ENCODE data around the gene AAK1.

The AAK1 gene

GRCh38 chr2:69549421-69549820, 94.1 kb downstream of the AAK1 start:
- FAIRE-seq (no peak), DNase-seq (ENCODE audit: insufficient read length, low spot score) (peak; percentile 31)

- no peak for FAIRE-seq
- DNase-seq (ENCODE audit: insufficient read length, low spot score) = no peak
Observed at GRCh38 chr2:69547984-69548715, 95.4 kb downstream of the AAK1 start.

GRCh38 chr2:69546646-69547045, 96.9 kb downstream of the AAK1 start:
- no peak for FAIRE-seq
- DNase-seq (ENCODE audit: insufficient read length, low spot score) = no peak

- no peak for FAIRE-seq
Observed at GRCh38 chr2:69545477-69545932, 98.0 kb downstream of the AAK1 start.

GRCh38 chr2:69544951-69545350, 98.6 kb downstream of the AAK1 start:
- DNase-seq (ENCODE audit: insufficient read length, low spot score) (no peak), FAIRE-seq (no peak)

More at GRCh38 chr2:69545477-69545932, 98.0 kb downstream of the AAK1 start:
- no peak for DNase-seq (ENCODE audit: insufficient read length, low spot score)

GRCh38 chr2:69539549-69539908, 104.0 kb downstream of the AAK1 start:
- no peak for FAIRE-seq
- no peak for DNase-seq (ENCODE audit: insufficient read length, low spot score)

GRCh38 chr2:69538872-69539548, 104.5 kb downstream of the AAK1 start:
- DNase-seq (ENCODE audit: insufficient read length, low spot score) (peak; percentile 36), FAIRE-seq (no peak)

- DNase-seq (ENCODE audit: insufficient read length, low spot score) = no peak
- FAIRE-seq = no peak
Observed at GRCh38 chr2:69538249-69538648, 105.3 kb downstream of the AAK1 start.

- DNase-seq (ENCODE audit: insufficient read length, low spot score) (no peak), FAIRE-seq (no peak)
Observed at GRCh38 chr2:69535817-69536241, 107.7 kb downstream of the AAK1 start.

- FAIRE-seq (no peak), DNase-seq (ENCODE audit: insufficient read length, low spot score) (no peak)
Observed at GRCh38 chr2:69531186-69531585, 112.4 kb downstream of the AAK1 start.

GRCh38 chr2:69529480-69529879, 114.1 kb downstream of the AAK1 start:
- FAIRE-seq = no peak
- DNase-seq (ENCODE audit: insufficient read length, low spot score) = no peak

GRCh38 chr2:69525261-69525660, 118.3 kb downstream of the AAK1 start:
- DNase-seq (ENCODE audit: insufficient read length, low spot score) (no peak), FAIRE-seq (no peak)

- FAIRE-seq (no peak), DNase-seq (ENCODE audit: insufficient read length, low spot score) (no peak)
Observed at GRCh38 chr2:69524799-69525198, 118.7 kb downstream of the AAK1 start.

- FAIRE-seq = no peak
Observed at GRCh38 chr2:69521747-69522146, 121.8 kb downstream of the AAK1 start.

GRCh38 chr2:69518841-69519240, 124.7 kb downstream of the AAK1 start:
- DNase-seq (ENCODE audit: insufficient read length, low spot score) = no peak
- no peak for FAIRE-seq

More at GRCh38 chr2:69521747-69522146, 121.8 kb downstream of the AAK1 start:
- no peak for DNase-seq (ENCODE audit: insufficient read length, low spot score)

GRCh38 chr2:69517410-69517809, 126.1 kb downstream of the AAK1 start:
- no peak for FAIRE-seq
- no peak for DNase-seq (ENCODE audit: insufficient read length, low spot score)

GRCh38 chr2:69514819-69515218, 128.7 kb downstream of the AAK1 start:
- FAIRE-seq = no peak
- no peak for DNase-seq (ENCODE audit: insufficient read length, low spot score)

- no peak for DNase-seq (ENCODE audit: insufficient read length, low spot score)
- no peak for FAIRE-seq
Observed at GRCh38 chr2:69514406-69514805, 129.1 kb downstream of the AAK1 start.

GRCh38 chr2:69512446-69512845, 131.1 kb downstream of the AAK1 start:
- DNase-seq (ENCODE audit: insufficient read length, low spot score) (no peak), FAIRE-seq (no peak)

GRCh38 chr2:69510204-69510603, 133.3 kb downstream of the AAK1 start:
- DNase-seq (ENCODE audit: insufficient read length, low spot score) (no peak), FAIRE-seq (no peak)

- no peak for DNase-seq (ENCODE audit: insufficient read length, low spot score)
- no peak for FAIRE-seq
Observed at GRCh38 chr2:69509750-69510140, 133.8 kb downstream of the AAK1 start.
